Panc1 (cell line): ENCODE data around the gene FHAD1. TPM values are rescaled to one million over a fixed set of nuclear protein-coding genes. Genes with fewer than 3 reads are reported as not detected.

Experiments used
- ATAC-seq: fragments of 200-7000 bp; cut with Tn5 transposase; 2 replicates; pipeline ENCODE4 v1.9.1; 2020; ENCODE audit warnings: mild to moderate bottlenecking, moderate library complexity
- BruUV-seq: library from RNA; stranded (reverse); fragments of 400-500 nt; replicated peaks from 2 replicates; lab custom pipeline; 2021; lab: Mats Ljungman, UMichigan
- CTCF ChIA-PET: fragments of 300-600 bp; sonication (Branson Sonifier 250); formaldehyde crosslinking; loops from one replicate; lab custom pipeline; 2022; ENCODE audit warnings: antibody characterized with exemption; lab: Charles Lee
- POLR2A ChIA-PET: fragments of 300-600 bp; sonication (Branson Sonifier 250); formaldehyde crosslinking; loops from one replicate; lab custom pipeline; 2022; ENCODE audit warnings: antibody characterized with exemption; lab: Charles Lee
- DNase-seq: peaks from one replicate; pipeline ENCODE4 v3.0.0-alpha.2; 2010; ENCODE audit warnings: low read depth, low spot score
- H3K27ac ChIP-seq: 2 replicates; pipeline ENCODE4 v1.5.1; 2011; ENCODE audit warnings: mild to moderate bottlenecking, low read length, inconsistent platforms
- H3K27me3 ChIP-seq: fragments of 200-500 bp; sonication (Bioruptor generic); 2 replicates; pipeline ENCODE4 v1.6.0; 2014; ENCODE audit warnings: low read length, inconsistent platforms; ENCODE audit not compliant: control insufficient read depth, insufficient read depth
- H3K36me3 ChIP-seq: fragments of 200-500 bp; sonication (Bioruptor generic); 2 replicates; pipeline ENCODE4 v1.5.1; 2014; ENCODE audit warnings: inconsistent platforms, mild to moderate bottlenecking, low read length, moderate library complexity; ENCODE audit not compliant: control insufficient read depth, insufficient read depth
- H3K4me1 ChIP-seq: 2 replicates; pipeline ENCODE4 v1.5.1; 2011; ENCODE audit warnings: inconsistent platforms, mild to moderate bottlenecking, low read length, moderate library complexity; ENCODE audit not compliant: control insufficient read depth, insufficient read depth
- H3K4me3 ChIP-seq, 2 experiments: 2 replicates each; pipeline ENCODE4 v1.5.1; 2011 to 2012; ENCODE audit warnings: low read depth in 2 of 2, low read length in 2 of 2, mild to moderate bottlenecking in 2 of 2, inconsistent platforms in 1 of 2, moderate library complexity in 1 of 2
- H3K9me3 ChIP-seq: fragments of 200-500 bp; sonication (Bioruptor generic); 2 replicates; pipeline ENCODE4 v1.5.1; 2014; ENCODE audit warnings: low read depth, mild to moderate bottlenecking, inconsistent platforms, low read length, moderate library complexity; ENCODE audit not compliant: control insufficient read depth, insufficient read depth
- CTCF ChIP-seq: fragments of 450-650 bp; IDR thresholded peaks from 2 replicates; pipeline ENCODE4 v1.5.1; 2017; ENCODE audit warnings: mild to moderate bottlenecking
- POLR2AphosphoS5 ChIP-seq: IDR thresholded peaks from 2 replicates; pipeline ENCODE4 v1.6.1; 2012; ENCODE audit warnings: mild to moderate bottlenecking, low read depth, low read length, moderate library complexity
- REST ChIP-seq, 2 experiments: IDR thresholded peaks; 2 replicates each; pipeline ENCODE4 v1.6.1; 2011 to 2012; ENCODE audit warnings: low read depth in 2 of 2, control low read depth in 1 of 2, low read length in 1 of 2, mild to moderate bottlenecking in 1 of 2, moderate library complexity in 1 of 2; ENCODE audit not compliant: insufficient read depth in 1 of 2
- SIN3A ChIP-seq: IDR thresholded peaks from 2 replicates; pipeline ENCODE4 v1.6.1; 2012; ENCODE audit warnings: low read depth, mild to moderate bottlenecking, low read length, moderate library complexity, borderline replicate concordance; ENCODE audit not compliant: insufficient read depth
- TCF7L2 ChIP-seq: IDR thresholded peaks from 2 replicates; pipeline ENCODE4 v1.6.1; 2011; ENCODE audit warnings: mild to moderate bottlenecking, low read depth, low read length, inconsistent platforms
- in situ Hi-C: cut with HindIII; loops from 2 replicates; pipeline ENCODE4 v1.10.0; 2016; ENCODE audit warnings: low sequenced_read_pairs, low pct_unique_long_range_greater_than_20kb
- intact Hi-C: fragments of 100-400 bp; cut with micrococcal nuclease; formaldehyde crosslinking; loops from one replicate; pipeline ENCODE4 v1.10.0; 2022; ENCODE audit not compliant: unreplicated experiment
- total RNA-seq: library from RNA; stranded (reverse); gene quantifications from one replicate; pipeline ENCODE4 v1.2.1, GENCODE V29; 2021; ENCODE audit not compliant: unreplicated experiment

FHAD1 gene
- total RNA-seq, 1 experiment from 2014 or later, result 0.23 TPM

- DNase-seq (no peak), ATAC-seq (no peak)
- Histone ChIP-seq H3K9me3 (no peaks in the 10 kb centered on the region), H3K27ac (no peak overlapping the region), H3K27me3 (no peaks in the 10 kb centered on the region), H3K4me3 (no peak overlapping the region), H3K4me1 (no peaks in the 10 kb centered on the region; the same call in 1 of the 2 replicates), H3K36me3 (no peaks in the 10 kb centered on the region)
- no peak for TF ChIP-seq CTCF
- no peak for TF ChIP-seq REST (IDR thresholded peaks at IDR 0.05; ENCODE audit: insufficient read depth in 1 of 2, low read depth in 2 of 2, low read length in 1 of 2)
- TF ChIP-seq TCF7L2, result no peak
- no peak for TF ChIP-seq POLR2AphosphoS5
- TF ChIP-seq SIN3A, result no peak
- ChIA-PET CTCF (no interaction called here), POLR2A (no interaction called here)
- BruUV-seq, result no TSS peak
- in situ Hi-C loops (no loop called here), intact Hi-C loops (no loop called here)
Measured at GRCh38 chr1:15260418-15261154, 13.6 kb downstream of the FHAD1 start.

- ChIA-PET POLR2A (no interaction called here), CTCF (interaction anchor here (0.6 kb wide), 2 partner anchors 64 to 119 kb away, joined by 3 read pairs; no protein-coding TSS in a partner anchor)
- Histone ChIP-seq H3K27me3 (no peaks in the 10 kb centered on the region), H3K4me3 (peak overlapping the region in 1 of 2 experiments; percentile 3; a peak in 2 of 4 replicates), H3K9me3 (no peaks in the 10 kb centered on the region), H3K4me1 (no peaks in the 10 kb centered on the region; the same call in 1 of the 2 replicates), H3K27ac (no peak overlapping the region), H3K36me3 (no peaks in the 10 kb centered on the region)
- in situ Hi-C loops (no loop called here), intact Hi-C loops (no loop called here)
- DNase-seq, result no peak
- no TSS peak for BruUV-seq
- no peak for TF ChIP-seq SIN3A
- TF ChIP-seq CTCF, result no peak
- no peak for TF ChIP-seq POLR2AphosphoS5
- TF ChIP-seq REST (IDR thresholded peaks at IDR 0.05; ENCODE audit: insufficient read depth in 1 of 2, low read depth in 2 of 2, low read length in 1 of 2), result no peak
- no peak for TF ChIP-seq TCF7L2
- ATAC-seq, result peak; percentile 67
Measured at GRCh38 chr1:15261155-15262002, 14.4 kb downstream of the FHAD1 start.
